ENCODE data around the gene SLC4A8. TPM values are rescaled to one million over a fixed set of nuclear protein-coding genes. Genes with fewer than 3 reads are reported as not detected.
A peak's percentile ranks its signal among the peaks of the same experiment; 100 is the strongest.

The SLC4A8 gene
- total RNA-seq, 4 donors from 2014 or later: 0.04 to 0.22 (median 0.15) TPM

GRCh38 chr12:51415931-51416330 lies 8.7 kb upstream of the SLC4A8 start:
- TF ChIP-seq CTCF (IDR thresholded peaks at IDR 0.05): no peak
- no peak for TF ChIP-seq POLR2A (IDR thresholded peaks at IDR 0.05)
- Histone ChIP-seq H3K36me3 (no peaks in the 10 kb centered on the region), H3K27me3 (peaks cover 0 to 30% (median 0%) of the 10 kb centered on the region in 4 donors), H3K9me3 (no peaks in the 10 kb centered on the region), H3K4me3 (no peak overlapping the region), H3K4me1 (no peaks in the 10 kb centered on the region), H3K27ac (no peak overlapping the region)
- intact Hi-C loops (cut with DNase I): no loop called here
- DNase-seq: no peak
- 80 to 100% methylated on average over 1 of the region's 1 CpG for WGBS, 2 donors

- no peak overlapping the region for H3K4me3 ChIP-seq
- H3K9me3 ChIP-seq: no peaks in the 10 kb centered on the region
- intact Hi-C loops (cut with DNase I): no loop called here
- no peaks in the 10 kb centered on the region for H3K36me3 ChIP-seq
- no peaks in the 10 kb centered on the region for H3K4me1 ChIP-seq
- no peak for DNase-seq
- no peak overlapping the region for H3K27ac ChIP-seq
- peaks cover 0 to 49% (median 0%) of the 10 kb centered on the region in 4 donors for H3K27me3 ChIP-seq
- TF ChIP-seq POLR2A (IDR thresholded peaks at IDR 0.05): no peak
- no peak for TF ChIP-seq CTCF (IDR thresholded peaks at IDR 0.05)
- WGBS, 2 donors: 68 to 90% methylated on average over 3 to 4 of the region's 4 CpGs
These were observed 6.8 kb upstream of the SLC4A8 start for GRCh38 chr12:51417826-51418225.

GRCh38 chr12:51419425-51420193 lies 5.0 kb upstream of the SLC4A8 start:
- no peak overlapping the region for H3K4me3 ChIP-seq
- peaks cover 3 to 6% (median 3%) of the 10 kb centered on the region in 3 donors for H3K4me1 ChIP-seq
- H3K27me3 ChIP-seq: peaks cover 0 to 67% (median under 1%) of the 10 kb centered on the region in 4 donors
- TF ChIP-seq CTCF (IDR thresholded peaks at IDR 0.05) (peak in 1 of 6 experiments; percentile 5), POLR2A (IDR thresholded peaks at IDR 0.05) (no peak)
- H3K36me3 ChIP-seq: no peaks in the 10 kb centered on the region
- H3K27ac ChIP-seq: no peak overlapping the region
- no peaks in the 10 kb centered on the region for H3K9me3 ChIP-seq
- intact Hi-C loops (cut with DNase I): loop anchor here (5.0 kb wide), 1 partner anchor 108 kb away; no protein-coding TSS in a partner anchor
- WGBS, 2 donors: 21 to 26% methylated on average over 11 of the region's 11 CpGs
- DNase-seq: no peak

- DNase-seq: no peak
- Histone ChIP-seq H3K9me3 (no peaks in the 10 kb centered on the region), H3K4me1 (peaks cover 10 to 13% (median 11%) of the 10 kb centered on the region in 3 donors), H3K36me3 (no peaks in the 10 kb centered on the region), H3K27me3 (peaks cover 0 to 85% (median 2%) of the 10 kb centered on the region in 4 donors), H3K4me3 (no peak overlapping the region), H3K27ac (no peak overlapping the region)
- 62 to 66% methylated on average over 5 of the region's 5 CpGs for WGBS, 2 donors
- intact Hi-C loops (cut with DNase I): loop anchor here (5.0 kb wide), 1 partner anchor 106 kb away; no protein-coding TSS in a partner anchor
- TF ChIP-seq CTCF (IDR thresholded peaks at IDR 0.05): peak; percentile 26 to 70 (median 48)
- no peak for TF ChIP-seq POLR2A (IDR thresholded peaks at IDR 0.05)
These were observed 3.3 kb upstream of the SLC4A8 start for GRCh38 chr12:51421266-51421884.

All from esophagus squamous epithelium (tissue), 5 donors.